H9 (cell line): ENCODE measurements around the gene RRAGC. TPM values are rescaled to one million over a fixed set of nuclear protein-coding genes. Genes with fewer than 3 reads are reported as not detected.

Experiments used
- DNase-seq: peaks from one replicate; pipeline ENCODE4 v3.0.0-alpha.2; 2017
- H2AFZ ChIP-seq: one replicate; pipeline ENCODE4 v1.6.1; 2013; ENCODE audit warnings: mild to moderate bottlenecking, low read length, control low read depth, moderate library complexity
- H2AK5ac ChIP-seq: 2 replicates; pipeline ENCODE4 v1.6.1; 2013; ENCODE audit warnings: low read length, control low read depth, mixed read lengths; ENCODE audit not compliant: insufficient read length
- H2BK120ac ChIP-seq: one replicate; pipeline ENCODE4 v1.6.1; 2013; ENCODE audit warnings: low read depth, mild to moderate bottlenecking, low read length, control low read depth, inconsistent platforms; ENCODE audit not compliant: poor library complexity, severe bottlenecking
- H2BK12ac ChIP-seq: 2 replicates; pipeline ENCODE4 v1.6.1; 2013; ENCODE audit warnings: low read length, control low read depth, mixed read lengths, low read depth; ENCODE audit not compliant: insufficient read length
- H2BK15ac ChIP-seq: 2 replicates; pipeline ENCODE4 v1.6.1; 2013; ENCODE audit warnings: low read depth, low read length, control low read depth
- H2BK20ac ChIP-seq: one replicate; pipeline ENCODE4 v1.6.1; 2013; ENCODE audit warnings: low read depth, mild to moderate bottlenecking, low read length, control low read depth, inconsistent platforms; ENCODE audit not compliant: poor library complexity, severe bottlenecking
- H2BK5ac ChIP-seq: 2 replicates; pipeline ENCODE4 v1.6.1; 2013; ENCODE audit warnings: low read length, control low read depth, mixed read lengths; ENCODE audit not compliant: insufficient read length
- H3K14ac ChIP-seq: 2 replicates; pipeline ENCODE4 v1.6.1; 2013; ENCODE audit warnings: low read length, control low read depth; ENCODE audit not compliant: insufficient read depth
- H3K18ac ChIP-seq: 2 replicates; pipeline ENCODE4 v1.6.1; 2013; ENCODE audit warnings: low read depth, mild to moderate bottlenecking, mixed read lengths, low read length, control low read depth; ENCODE audit not compliant: insufficient read length
- H3K23ac ChIP-seq: 2 replicates; pipeline ENCODE4 v1.6.1; 2013; ENCODE audit warnings: low read length, control low read depth, mixed read lengths, low read depth; ENCODE audit not compliant: insufficient read length
- H3K23me2 ChIP-seq: 2 replicates; pipeline ENCODE4 v1.6.1; 2013; ENCODE audit warnings: low read depth, mild to moderate bottlenecking, mixed read lengths, low read length, control low read depth; ENCODE audit not compliant: insufficient read length, poor library complexity, severe bottlenecking
- H3K27ac ChIP-seq: 2 replicates; pipeline ENCODE4 v1.5.1; 2013; ENCODE audit warnings: low read length, control low read depth, mixed read lengths, low read depth; ENCODE audit not compliant: insufficient read length
- H3K27me3 ChIP-seq: 2 replicates; pipeline ENCODE4 v1.6.1; 2013; ENCODE audit warnings: low read length, control low read depth, inconsistent platforms; ENCODE audit not compliant: insufficient read depth
- H3K4ac ChIP-seq: 2 replicates; pipeline ENCODE4 v1.6.1; 2013; ENCODE audit warnings: low read depth, mild to moderate bottlenecking, control low read depth, inconsistent platforms, low read length, moderate library complexity
- H3K4me1 ChIP-seq: 2 replicates; pipeline ENCODE4 v1.6.1; 2013; ENCODE audit warnings: low read length, control low read depth, inconsistent platforms; ENCODE audit not compliant: insufficient read depth
- H3K4me2 ChIP-seq: 2 replicates; pipeline ENCODE4 v1.6.1; 2013; ENCODE audit warnings: low read length, control low read depth, mixed read lengths; ENCODE audit not compliant: insufficient read length, insufficient read depth
- H3K56ac ChIP-seq: 2 replicates; pipeline ENCODE4 v1.6.1; 2013; ENCODE audit warnings: low read depth, mild to moderate bottlenecking, mixed read lengths, low read length, control low read depth; ENCODE audit not compliant: insufficient read length
- H3K79me1 ChIP-seq: 2 replicates; pipeline ENCODE4 v1.6.1; 2013; ENCODE audit warnings: low read depth, mild to moderate bottlenecking, moderate library complexity, low read length, control low read depth, inconsistent platforms; ENCODE audit not compliant: insufficient read depth, poor library complexity, severe bottlenecking
- H3K79me2 ChIP-seq: 2 replicates; pipeline ENCODE4 v1.6.1; 2013; ENCODE audit warnings: low read length, control low read depth, inconsistent platforms; ENCODE audit not compliant: insufficient read depth
- H3K9ac ChIP-seq: 2 replicates; pipeline ENCODE4 v1.6.1; 2013; ENCODE audit warnings: low read length, control low read depth, mixed read lengths; ENCODE audit not compliant: insufficient read length; ENCODE audit errors: extremely low read depth
- H3K9me3 ChIP-seq: one replicate; pipeline ENCODE4 v1.6.1; 2013; ENCODE audit warnings: low read depth, low read length, inconsistent platforms; ENCODE audit not compliant: control insufficient read depth
- H3T11ph ChIP-seq: one replicate; pipeline ENCODE4 v1.6.1; 2013; ENCODE audit warnings: mild to moderate bottlenecking, low read length, control low read depth, inconsistent platforms
- H4K20me1 ChIP-seq: one replicate; pipeline ENCODE4 v1.6.1; 2013; ENCODE audit not compliant: control insufficient read depth, insufficient read length, insufficient read depth
- H4K5ac ChIP-seq: 2 replicates; pipeline ENCODE4 v1.6.1; 2013; ENCODE audit warnings: low read depth, mild to moderate bottlenecking, mixed read lengths, low read length, control low read depth; ENCODE audit not compliant: insufficient read length
- H4K8ac ChIP-seq: replicated peaks from 2 replicates; pipeline ENCODE4 v1.6.1; 2013; ENCODE audit warnings: low read length, control low read depth, mixed read lengths, low read depth; ENCODE audit not compliant: insufficient read length
- H4K91ac ChIP-seq: 2 replicates; pipeline ENCODE4 v1.6.1; 2013; ENCODE audit warnings: low read depth, mild to moderate bottlenecking, moderate library complexity, mixed read lengths, low read length, control low read depth; ENCODE audit not compliant: insufficient read length
- H3K27ac Mint-ChIP-seq, 3 experiments: 2 replicates in 2 of 3; 3 replicates in 1 of 3; pipeline ENCODE4 v1.8.0; 2020 to 2021; ENCODE audit warnings: mixed read lengths in 3 of 3, mild to moderate bottlenecking in 1 of 3, moderate library complexity in 1 of 3
- H3K27me3 Mint-ChIP-seq: 2 replicates; pipeline ENCODE4 v1.8.0; 2021; ENCODE audit warnings: low read depth, mild to moderate bottlenecking, moderate library complexity, mixed read lengths
- H3K36me3 Mint-ChIP-seq, 3 experiments: 2 replicates in 2 of 3; 3 replicates in 1 of 3; pipeline ENCODE4 v1.8.0; 2020 to 2021; ENCODE audit warnings: low read depth in 3 of 3, mixed read lengths in 3 of 3; ENCODE audit not compliant: insufficient read depth in 1 of 3
- H3K4me1 Mint-ChIP-seq, 2 experiments: 2 replicates each; pipeline ENCODE4 v1.8.0; 2020; ENCODE audit warnings: mixed read lengths in 2 of 2
- H3K4me3 Mint-ChIP-seq, 2 experiments: 2 replicates in 1 of 2; 3 replicates in 1 of 2; pipeline ENCODE4 v1.8.0; 2020 to 2021; ENCODE audit warnings: mild to moderate bottlenecking in 2 of 2, mixed read lengths in 2 of 2, moderate library complexity in 1 of 2
- H3K9me3 Mint-ChIP-seq, 2 experiments: 2 replicates in 1 of 2; 3 replicates in 1 of 2; pipeline ENCODE4 v1.8.0; 2020; ENCODE audit warnings: mild to moderate bottlenecking in 2 of 2, mixed read lengths in 2 of 2, moderate library complexity in 1 of 2
- WGBS: extraction: QIAGEN DNeasy Blood & Tissue Kit; methylation state at CpG from one replicate; pipeline ENCODE4 v1.1.7; 2013; ENCODE audit warnings: missing lambda C conversion rate, low lambda C conversion rate, mixed read lengths; ENCODE audit not compliant: insufficient read length; ENCODE audit errors: extremely low coverage; 5-methylcytosine and 5-hydroxymethylcytosine counted together
- total RNA-seq: library from RNA; stranded (reverse); gene quantifications from 2 replicates; pipeline ENCODE4 v1.2.1, GENCODE V29; 2021
- TF ChIP-seq, protein P1 (sequence below): fragments of 200-600 bp; sonication (generic); conservative IDR thresholded peaks from 3 replicates; pipeline ENCODE4 v1.8.0; 2021; ENCODE audit warnings: antibody characterized with exemption, mild to moderate bottlenecking

Gene RRAGC
- total RNA-seq, 1 experiment from 2014 or later: 17.9 TPM

DNA sequence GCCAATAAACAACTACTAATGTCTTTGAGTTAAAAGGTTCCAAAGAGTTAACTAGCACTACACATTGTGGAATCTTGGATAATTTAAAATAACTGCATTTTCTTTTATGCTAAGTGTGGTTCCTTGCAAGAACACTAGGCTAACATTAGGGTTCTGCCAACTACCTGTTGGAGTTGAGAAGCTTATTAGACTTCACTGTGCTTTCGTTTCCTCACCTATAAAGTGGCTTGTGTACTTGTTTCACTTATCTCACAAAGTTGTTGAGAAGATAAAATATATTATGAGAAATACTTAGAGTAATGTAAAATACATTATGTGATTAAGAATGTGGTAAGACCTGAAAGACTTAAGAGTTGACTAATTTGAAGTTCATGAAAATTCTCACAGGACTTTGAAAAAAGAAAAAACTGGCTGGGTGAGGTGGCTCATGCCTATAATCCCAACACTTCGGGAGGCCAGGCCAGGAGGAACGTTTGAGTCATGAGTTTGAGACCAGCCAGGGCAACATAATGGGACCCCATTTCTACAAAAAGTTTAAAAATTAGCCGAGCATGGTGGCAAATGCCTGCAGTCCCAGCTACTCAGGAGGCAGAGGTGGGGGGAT is 5.6 kb upstream of the RRAGC start:
- Histone ChIP-seq H3K9ac (no peak overlapping the region), H4K8ac (no peak overlapping the region), H2BK15ac (no peak overlapping the region), H3K23me2 (peaks cover 2% of the 10 kb centered on the region), H4K91ac (no peak overlapping the region), H3K4ac (no peak overlapping the region), H2BK20ac (no peak overlapping the region), H3K18ac (no peak overlapping the region), H3K79me2 (no peaks in the 10 kb centered on the region), H3T11ph (no peak overlapping the region), H2AFZ (no peak overlapping the region), H3K4me2 (no peak overlapping the region), H3K4me1 (no peaks in the 10 kb centered on the region), H3K56ac (no peak overlapping the region), H3K23ac (no peak overlapping the region), H2BK120ac (no peak overlapping the region), H4K5ac (no peak overlapping the region), H2BK12ac (no peak overlapping the region), H3K9me3 (no peaks in the 10 kb centered on the region), H4K20me1 (no peaks in the 10 kb centered on the region), H2AK5ac (no peak overlapping the region), H3K79me1 (no peaks in the 10 kb centered on the region), H2BK5ac (no peak overlapping the region), H3K27me3 (no peaks in the 10 kb centered on the region), H3K27ac (no peak overlapping the region), H3K14ac (no peak overlapping the region)
- DNase-seq: no peak
- TF ChIP-seq, protein P1, sequence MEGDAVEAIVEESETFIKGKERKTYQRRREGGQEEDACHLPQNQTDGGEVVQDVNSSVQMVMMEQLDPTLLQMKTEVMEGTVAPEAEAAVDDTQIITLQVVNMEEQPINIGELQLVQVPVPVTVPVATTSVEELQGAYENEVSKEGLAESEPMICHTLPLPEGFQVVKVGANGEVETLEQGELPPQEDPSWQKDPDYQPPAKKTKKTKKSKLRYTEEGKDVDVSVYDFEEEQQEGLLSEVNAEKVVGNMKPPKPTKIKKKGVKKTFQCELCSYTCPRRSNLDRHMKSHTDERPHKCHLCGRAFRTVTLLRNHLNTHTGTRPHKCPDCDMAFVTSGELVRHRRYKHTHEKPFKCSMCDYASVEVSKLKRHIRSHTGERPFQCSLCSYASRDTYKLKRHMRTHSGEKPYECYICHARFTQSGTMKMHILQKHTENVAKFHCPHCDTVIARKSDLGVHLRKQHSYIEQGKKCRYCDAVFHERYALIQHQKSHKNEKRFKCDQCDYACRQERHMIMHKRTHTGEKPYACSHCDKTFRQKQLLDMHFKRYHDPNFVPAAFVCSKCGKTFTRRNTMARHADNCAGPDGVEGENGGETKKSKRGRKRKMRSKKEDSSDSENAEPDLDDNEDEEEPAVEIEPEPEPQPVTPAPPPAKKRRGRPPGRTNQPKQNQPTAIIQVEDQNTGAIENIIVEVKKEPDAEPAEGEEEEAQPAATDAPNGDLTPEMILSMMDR: no peak
- Mint-ChIP-seq H3K27me3 (no peaks in the 10 kb centered on the region), H3K4me3 (no peak overlapping the region), H3K4me1 (peaks cover 0 to 9% of the 10 kb centered on the region in 2 experiments), H3K36me3 (peaks cover 4 to 9% (median 4%) of the 10 kb centered on the region in 3 experiments; a peak in 4 of 7 replicates), H3K27ac (no peak overlapping the region; a peak in 1 of 7 replicates), H3K9me3 (no peaks in the 10 kb centered on the region)
- WGBS: no CpG with 5 or more reads among the region's 4 CpGs
